ENCODE results near the gene PPP1R3F. TPM values are rescaled to one million over a fixed set of nuclear protein-coding genes. Genes with fewer than 3 reads are reported as not detected.

Gene PPP1R3F
- polyA plus RNA-seq, 1 donor from 2014 or later = 21.0 TPM

- no peaks in the 10 kb centered on the region for H3K36me3 ChIP-seq (ENCODE audit: insufficient read depth, low read length)
- no peaks in the 10 kb centered on the region for H3K79me2 ChIP-seq (replicated peaks; ENCODE audit: insufficient read depth, low read length)
- no peak overlapping the region for H3K27ac ChIP-seq (ENCODE audit: low read length)
- H3K27me3 ChIP-seq (ENCODE audit: insufficient read depth, low read depth, low read length) = no peaks in the 10 kb centered on the region
- no peak overlapping the region for H3K4me3 ChIP-seq (ENCODE audit: low read length)
- H2AFZ ChIP-seq (ENCODE audit: low read depth, low read length) = no peak overlapping the region
- H3K9ac ChIP-seq (ENCODE audit: low read length) = no peak overlapping the region
- H3K4me2 ChIP-seq (ENCODE audit: low read length) = no peak overlapping the region
- no peaks in the 10 kb centered on the region for H3F3A ChIP-seq (ENCODE audit: insufficient read depth, low read length, poor library complexity, severe bottlenecking)
- TF ChIP-seq MXI1 (conservative IDR thresholded peaks at IDR 0.05; ENCODE audit: poor library complexity, severe bottlenecking) = no peak
- no peak for TF ChIP-seq EP300 (conservative IDR thresholded peaks at IDR 0.05; ENCODE audit: poor library complexity, severe bottlenecking)
- TF ChIP-seq SMC3 (conservative IDR thresholded peaks at IDR 0.05; ENCODE audit: poor library complexity) = no peak
- TF ChIP-seq RAD21 (conservative IDR thresholded peaks at IDR 0.05) = no peak
- TF ChIP-seq CTCF (IDR thresholded peaks at IDR 0.05; ENCODE audit: poor library complexity, severe bottlenecking) = no peak
- TF ChIP-seq POLR2AphosphoS5 (IDR thresholded peaks at IDR 0.05) = no peak
- no peak for TF ChIP-seq REST (IDR thresholded peaks at IDR 0.05; ENCODE audit: borderline replicate concordance)
- no peak for TF ChIP-seq EZH2 (IDR thresholded peaks at IDR 0.05; ENCODE audit: borderline replicate concordance, insufficient read depth, low read length, poor library complexity, severe bottlenecking)
- H3K9me3 ChIP-seq (ENCODE audit: low read length) = no peaks in the 10 kb centered on the region
- H3K9me2 ChIP-seq (ENCODE audit: insufficient read depth, low read length) = no peaks in the 10 kb centered on the region
- H4K20me1 ChIP-seq (ENCODE audit: insufficient read depth) = no peaks in the 10 kb centered on the region
Measured at GRCh38 chrX:49256268-49256995, 13.2 kb upstream of the PPP1R3F start.

GRCh38 chrX:49257074-49257790, 12.4 kb upstream of the PPP1R3F start:
- no peaks in the 10 kb centered on the region for H3F3A ChIP-seq (ENCODE audit: insufficient read depth, low read length, poor library complexity, severe bottlenecking)
- H3K79me2 ChIP-seq (replicated peaks; ENCODE audit: insufficient read depth, low read length) = no peaks in the 10 kb centered on the region
- H4K20me1 ChIP-seq (ENCODE audit: insufficient read depth) = no peaks in the 10 kb centered on the region
- no peak overlapping the region for H2AFZ ChIP-seq (ENCODE audit: low read depth, low read length)
- no peak overlapping the region for H3K27ac ChIP-seq (ENCODE audit: low read length)
- H3K9me3 ChIP-seq (ENCODE audit: low read length) = no peaks in the 10 kb centered on the region
- H3K36me3 ChIP-seq (ENCODE audit: insufficient read depth, low read length) = no peaks in the 10 kb centered on the region
- no peak overlapping the region for H3K9ac ChIP-seq (ENCODE audit: low read length)
- no peak overlapping the region for H3K4me3 ChIP-seq (ENCODE audit: low read length)
- TF ChIP-seq CTCF (IDR thresholded peaks at IDR 0.05; ENCODE audit: poor library complexity, severe bottlenecking) = no peak
- TF ChIP-seq POLR2AphosphoS5 (IDR thresholded peaks at IDR 0.05) = no peak
- no peak for TF ChIP-seq EP300 (conservative IDR thresholded peaks at IDR 0.05; ENCODE audit: poor library complexity, severe bottlenecking)
- no peak for TF ChIP-seq REST (IDR thresholded peaks at IDR 0.05; ENCODE audit: borderline replicate concordance)
- TF ChIP-seq EZH2 (IDR thresholded peaks at IDR 0.05; ENCODE audit: borderline replicate concordance, insufficient read depth, low read length, poor library complexity, severe bottlenecking) = no peak
- TF ChIP-seq MXI1 (conservative IDR thresholded peaks at IDR 0.05; ENCODE audit: poor library complexity, severe bottlenecking) = no peak
- no peak for TF ChIP-seq RAD21 (conservative IDR thresholded peaks at IDR 0.05)
- TF ChIP-seq SMC3 (conservative IDR thresholded peaks at IDR 0.05; ENCODE audit: poor library complexity) = no peak
- TF ChIP-seq TAF1 (IDR thresholded peaks at IDR 0.05; ENCODE audit: low read depth) = no peak
- no peak overlapping the region for H3K4me2 ChIP-seq (ENCODE audit: low read length)
- H3K27me3 ChIP-seq (ENCODE audit: insufficient read depth, low read depth, low read length) = no peaks in the 10 kb centered on the region
- no peaks in the 10 kb centered on the region for H3K9me2 ChIP-seq (ENCODE audit: insufficient read depth, low read length)

All from neural cell (in vitro differentiated cells).